Thyroid gland (tissue), 4 donors: ENCODE data around the gene NPPB. TPM values are rescaled to one million over a fixed set of nuclear protein-coding genes. Genes with fewer than 3 reads are reported as not detected.

Experiments used
- DNase-seq, 2 donors: peaks; one replicate each; pipeline ENCODE4 v3.0.0-alpha.2; 2019
- H3K27ac ChIP-seq, 3 donors: fragments of 200-600 bp; sonication (generic); 1 replicate in 2 of 3; 2 replicates in 1 of 3; pipeline ENCODE4 v1.5.1; 2016 to 2019; ENCODE audit warnings: mild to moderate bottlenecking in 1 of 3, moderate library complexity in 1 of 3
- H3K27me3 ChIP-seq: fragments of 200-600 bp; sonication (generic); one replicate; pipeline ENCODE4 v1.5.1; 2019
- H3K36me3 ChIP-seq, 2 donors: fragments of 200-600 bp; sonication (generic); one replicate each; pipeline ENCODE4 v1.5.1; 2016 to 2019
- H3K4me1 ChIP-seq, 2 donors: fragments of 200-600 bp; sonication (generic); one replicate each; pipeline ENCODE4 v1.5.1; 2017 to 2019
- H3K4me3 ChIP-seq, 3 donors: fragments of 200-600 bp; sonication (generic); replicated peaks in 1 of 3; 1 replicate in 2 of 3; 2 replicates in 1 of 3; pipeline ENCODE4 v1.5.1; 2016; ENCODE audit warnings: mild to moderate bottlenecking in 1 of 3
- H3K9me3 ChIP-seq: fragments of 200-600 bp; sonication (generic); one replicate; pipeline ENCODE4 v1.5.1; 2017
- POLR2A ChIP-seq, 2 donors: fragments of 450-650 bp; IDR thresholded peaks; one replicate each; pipeline ENCODE4 v1.6.1; 2017; ENCODE audit warnings: antibody characterized with exemption in 2 of 2, mild to moderate bottlenecking in 2 of 2, moderate library complexity in 1 of 2
- WGBS, 2 donors: methylation state at CpG; one replicate each; pipeline ENCODE4 v1.1.5; 2017; 5-methylcytosine and 5-hydroxymethylcytosine counted together
- intact Hi-C: fragments of 100-400 bp; cut with DNase I; formaldehyde crosslinking; loops from one replicate; pipeline ENCODE4 v1.15.1; 2023
- total RNA-seq, 4 donors: library from RNA; depleted of rRNA; stranded (reverse); fragments of >200 nt; gene quantifications; one replicate each; pipeline ENCODE4 v1.2.3, GENCODE V29; 2016
- TF ChIP-seq, protein P1 (sequence below), 6 experiments: fragments of 200-600 bp in 3 of 6; fragments of 450-650 bp in 3 of 6; sonication (generic) in 3 of 6; IDR thresholded peaks; one replicate each; pipeline ENCODE4 v1.5.1; 2016 to 2019; ENCODE audit warnings: antibody characterized with exemption in 6 of 6, mild to moderate bottlenecking in 2 of 6, inconsistent platforms in 1 of 6, moderate library complexity in 1 of 6

Gene NPPB
- total RNA-seq, 4 donors from 2014 or later: not detected

DNA sequence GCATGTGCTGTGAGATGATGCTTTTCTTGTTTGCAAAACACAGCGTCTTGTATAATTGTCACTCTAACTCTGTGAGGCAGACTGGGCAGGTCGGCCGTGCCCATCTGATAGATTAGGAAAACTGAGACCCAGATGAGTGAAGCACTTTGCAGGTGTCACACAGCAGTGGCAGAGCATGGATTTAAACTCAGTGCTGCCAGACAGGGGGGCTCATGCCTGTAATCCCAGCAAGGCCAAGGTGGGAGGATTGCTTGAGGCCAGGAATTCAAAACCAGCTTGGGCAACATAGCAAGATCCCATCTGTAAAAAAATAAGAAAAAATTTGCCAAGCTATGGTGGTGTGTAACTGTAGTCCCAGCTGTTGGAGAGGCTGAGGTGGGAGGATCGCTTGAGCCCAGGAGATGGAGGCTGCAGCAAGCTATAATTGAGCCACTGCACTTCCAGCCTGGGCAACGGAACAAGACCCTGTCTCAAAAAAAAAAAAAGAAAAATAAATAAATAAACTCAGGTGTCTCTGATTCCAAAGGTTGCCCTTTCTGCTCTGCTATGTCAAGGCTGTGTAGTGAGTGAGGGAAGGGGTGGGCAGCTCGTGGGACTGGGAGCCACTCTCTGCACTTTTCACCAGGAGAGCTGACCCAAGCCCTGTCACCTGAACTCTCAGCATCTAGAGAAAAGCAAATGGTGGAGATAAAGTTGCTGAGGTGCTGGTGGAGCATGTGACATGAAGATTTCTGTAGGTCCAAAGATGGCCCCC is 32.9 kb upstream of the NPPB start:
- no peaks in the 10 kb centered on the region for H3K9me3 ChIP-seq
- 83% methylated on average over 6 of the region's 6 CpGs for WGBS, 2 donors
- H3K27me3 ChIP-seq: no peaks in the 10 kb centered on the region

DNA sequence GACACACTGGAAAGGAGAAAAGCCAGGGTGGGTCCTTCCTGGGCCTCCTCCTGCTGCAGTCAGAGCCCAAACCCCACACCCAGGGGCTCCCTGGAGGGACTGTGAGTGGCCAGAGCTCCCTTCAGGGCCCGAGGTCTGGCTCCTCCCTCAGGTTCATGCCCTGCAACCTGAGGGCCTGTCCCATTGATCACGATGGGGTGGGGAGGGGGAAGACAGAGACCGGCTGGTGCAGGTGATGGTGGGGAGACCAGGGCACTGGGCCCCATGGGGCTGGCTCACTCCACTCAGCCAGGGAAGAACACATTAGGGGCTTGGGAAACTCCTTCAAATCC is 30.1 kb upstream of the NPPB start:
- Histone ChIP-seq H3K27ac (no peak overlapping the region), H3K9me3 (no peaks in the 10 kb centered on the region), H3K27me3 (no peaks in the 10 kb centered on the region), H3K36me3 (no peaks in the 10 kb centered on the region), H3K4me3 (no peak overlapping the region), H3K4me1 (no peaks in the 10 kb centered on the region)
- WGBS, 2 donors: 45 to 100% methylated on average over 1 to 3 of the region's 3 CpGs
- DNase-seq: no peak
- TF ChIP-seq, protein P1, sequence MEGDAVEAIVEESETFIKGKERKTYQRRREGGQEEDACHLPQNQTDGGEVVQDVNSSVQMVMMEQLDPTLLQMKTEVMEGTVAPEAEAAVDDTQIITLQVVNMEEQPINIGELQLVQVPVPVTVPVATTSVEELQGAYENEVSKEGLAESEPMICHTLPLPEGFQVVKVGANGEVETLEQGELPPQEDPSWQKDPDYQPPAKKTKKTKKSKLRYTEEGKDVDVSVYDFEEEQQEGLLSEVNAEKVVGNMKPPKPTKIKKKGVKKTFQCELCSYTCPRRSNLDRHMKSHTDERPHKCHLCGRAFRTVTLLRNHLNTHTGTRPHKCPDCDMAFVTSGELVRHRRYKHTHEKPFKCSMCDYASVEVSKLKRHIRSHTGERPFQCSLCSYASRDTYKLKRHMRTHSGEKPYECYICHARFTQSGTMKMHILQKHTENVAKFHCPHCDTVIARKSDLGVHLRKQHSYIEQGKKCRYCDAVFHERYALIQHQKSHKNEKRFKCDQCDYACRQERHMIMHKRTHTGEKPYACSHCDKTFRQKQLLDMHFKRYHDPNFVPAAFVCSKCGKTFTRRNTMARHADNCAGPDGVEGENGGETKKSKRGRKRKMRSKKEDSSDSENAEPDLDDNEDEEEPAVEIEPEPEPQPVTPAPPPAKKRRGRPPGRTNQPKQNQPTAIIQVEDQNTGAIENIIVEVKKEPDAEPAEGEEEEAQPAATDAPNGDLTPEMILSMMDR (IDR thresholded peaks at IDR 0.05): no peak
- no peak for TF ChIP-seq POLR2A (IDR thresholded peaks at IDR 0.05)
- intact Hi-C loops: no loop called here

More for the DNA sequence above, 32.9 kb upstream of the NPPB start:
- no peak overlapping the region for H3K27ac ChIP-seq
- H3K4me3 ChIP-seq: no peak overlapping the region
- intact Hi-C loops: loop anchor here (5.0 kb wide), 1 partner anchor 54 kb away; no protein-coding TSS in a partner anchor
- no peaks in the 10 kb centered on the region for H3K4me1 ChIP-seq
- no peak for TF ChIP-seq POLR2A (IDR thresholded peaks at IDR 0.05)
- TF ChIP-seq, protein P1 (IDR thresholded peaks at IDR 0.05): no peak
- no peaks in the 10 kb centered on the region for H3K36me3 ChIP-seq
- no peak for DNase-seq

DNA sequence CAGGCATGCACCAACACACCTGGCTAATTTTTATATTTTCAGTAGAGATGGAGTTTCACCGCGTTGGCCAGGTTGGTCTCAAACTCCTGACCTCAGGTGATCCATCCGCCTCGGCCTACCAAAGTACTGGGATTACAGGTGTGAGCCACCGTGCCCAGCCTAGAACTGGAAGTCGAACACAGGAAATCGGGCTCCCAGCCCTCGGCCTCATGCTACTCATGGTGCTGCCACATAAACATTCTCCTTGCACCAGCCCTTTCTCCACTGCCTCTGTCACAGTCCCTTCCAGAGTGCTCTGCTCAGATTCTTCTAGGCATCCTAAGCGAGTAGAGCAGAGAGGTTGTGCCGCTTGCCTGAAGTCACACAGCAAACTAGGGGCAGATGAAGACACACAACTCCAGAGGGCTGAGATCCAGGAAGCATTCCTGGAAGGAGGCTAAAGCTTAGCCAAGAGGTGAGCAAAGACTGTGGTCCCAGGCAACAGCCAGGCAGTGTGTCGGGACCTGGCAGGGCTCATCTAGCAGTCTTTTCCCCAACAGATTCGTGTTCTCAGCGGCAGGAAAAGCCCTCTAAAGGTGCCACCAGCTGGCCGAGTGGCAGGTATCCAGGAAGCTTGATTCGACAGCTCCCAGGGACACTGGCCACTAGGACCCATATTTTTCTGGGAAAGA is 29.6 kb upstream of the NPPB start:
- Histone ChIP-seq H3K27me3 (no peaks in the 10 kb centered on the region), H3K4me1 (no peaks in the 10 kb centered on the region), H3K9me3 (no peaks in the 10 kb centered on the region), H3K36me3 (no peaks in the 10 kb centered on the region), H3K27ac (no peak overlapping the region), H3K4me3 (no peak overlapping the region)
- DNase-seq: no peak
- TF ChIP-seq, protein P1 (IDR thresholded peaks at IDR 0.05): no peak
- no peak for TF ChIP-seq POLR2A (IDR thresholded peaks at IDR 0.05)
- intact Hi-C loops: no loop called here
- WGBS, 2 donors: 82 to 85% methylated on average over 15 of the region's 15 CpGs

DNA sequence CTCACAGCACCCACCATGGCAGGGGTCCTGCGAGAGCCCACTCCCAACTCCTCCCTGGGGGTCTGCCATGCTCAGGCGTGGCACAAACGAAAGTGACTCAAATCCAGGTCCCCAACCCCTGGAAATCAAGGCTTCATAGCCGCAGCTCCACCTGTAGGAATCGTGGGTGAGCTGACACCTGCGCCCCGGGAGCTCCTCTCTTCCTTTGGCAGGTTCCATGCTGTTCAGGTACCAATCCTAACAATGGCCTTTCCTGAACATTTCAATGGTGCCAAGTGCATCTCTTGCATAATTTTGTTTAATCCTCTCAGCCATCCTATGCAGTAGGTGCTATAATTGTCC is 28.9 kb upstream of the NPPB start:
- 91% methylated on average over 6 to 7 of the region's 7 CpGs for WGBS, 2 donors

More for the DNA sequence above, 28.9 kb upstream of the NPPB start:
- DNase-seq: no peak
- Histone ChIP-seq H3K4me3 (no peak overlapping the region), H3K27ac (no peak overlapping the region), H3K4me1 (peaks cover 0 to 4% of the 10 kb centered on the region in 2 donors), H3K9me3 (no peaks in the 10 kb centered on the region), H3K27me3 (no peaks in the 10 kb centered on the region), H3K36me3 (no peaks in the 10 kb centered on the region)
- TF ChIP-seq POLR2A (IDR thresholded peaks at IDR 0.05): no peak
- TF ChIP-seq, protein P1 (IDR thresholded peaks at IDR 0.05): no peak
- intact Hi-C loops: no loop called here
